MM.1S (cell line): ENCODE data around the gene TMSB4X.
A peak's percentile ranks its signal among the peaks of the same experiment; 100 is the strongest.

ENCODE experiments used
- DNase-seq: peaks from one replicate; pipeline ENCODE4 v3.0.0-alpha.2; 2015
- H2AFZ ChIP-seq: fragments of 300-600 bp; sonication (generic); 2 replicates; pipeline ENCODE4 v1.6.0; 2016; ENCODE audit warnings: antibody characterized with exemption, low read length
- H3F3A ChIP-seq: fragments of 300-600 bp; sonication (generic); 2 replicates; pipeline ENCODE4 v1.6.1; 2016; ENCODE audit warnings: mild to moderate bottlenecking, antibody characterized with exemption, low read length, moderate library complexity, mixed read lengths; ENCODE audit not compliant: insufficient read depth
- H3K27ac ChIP-seq: fragments of 300-600 bp; sonication (generic); 2 replicates; pipeline ENCODE4 v1.5.1; 2016; ENCODE audit warnings: mild to moderate bottlenecking, low read length
- H3K27me3 ChIP-seq: fragments of 300-600 bp; sonication (generic); replicated peaks from 2 replicates; pipeline ENCODE4 v1.6.0; 2016; ENCODE audit warnings: low read length; ENCODE audit not compliant: insufficient read depth
- H3K36me3 ChIP-seq: fragments of 300-600 bp; sonication (generic); replicated peaks from 2 replicates; pipeline ENCODE4 v1.6.1; 2016; ENCODE audit warnings: mild to moderate bottlenecking, low read length, mixed read lengths; ENCODE audit not compliant: insufficient read depth
- H3K4me1 ChIP-seq: fragments of 300-600 bp; sonication (generic); 2 replicates; pipeline ENCODE4 v1.6.1; 2016; ENCODE audit warnings: low read length, mixed read lengths
- H3K4me2 ChIP-seq: fragments of 300-600 bp; sonication (generic); 2 replicates; pipeline ENCODE4 v1.6.0; 2016; ENCODE audit warnings: low read depth, low read length
- H3K4me3 ChIP-seq: fragments of 300-600 bp; sonication (generic); 2 replicates; pipeline ENCODE4 v1.5.1; 2016; ENCODE audit warnings: low read length, mixed read lengths
- H3K79me2 ChIP-seq: fragments of 300-600 bp; sonication (generic); 2 replicates; pipeline ENCODE4 v1.6.1; 2016; ENCODE audit warnings: mixed run types, low read length, mixed read lengths
- H3K9ac ChIP-seq: fragments of 300-600 bp; sonication (generic); 2 replicates; pipeline ENCODE4 v1.6.1; 2016; ENCODE audit warnings: low read length, mixed read lengths
- H3K9me2 ChIP-seq: fragments of 300-600 bp; sonication (generic); replicated peaks from 2 replicates; pipeline ENCODE4 v1.6.1; 2016; ENCODE audit warnings: mild to moderate bottlenecking, low read length, mixed read lengths; ENCODE audit not compliant: insufficient read depth
- H3K9me3 ChIP-seq: fragments of 300-600 bp; sonication (generic); replicated peaks from 2 replicates; pipeline ENCODE4 v1.6.1; 2016; ENCODE audit warnings: mild to moderate bottlenecking, low read length, mixed read lengths; ENCODE audit not compliant: insufficient read depth
- H4K20me1 ChIP-seq: fragments of 300-600 bp; sonication (generic); 2 replicates; pipeline ENCODE4 v1.6.1; 2016; ENCODE audit warnings: mild to moderate bottlenecking, low read length, moderate library complexity, mixed read lengths; ENCODE audit not compliant: insufficient read depth
- CTCF ChIP-seq: fragments of 300-600 bp; sonication (generic); IDR thresholded peaks from 2 replicates; pipeline ENCODE4 v1.5.1; 2016; ENCODE audit warnings: antibody characterized with exemption, low read length, mixed read lengths
- EZH2 ChIP-seq: fragments of 300-600 bp; sonication (generic); optimal IDR thresholded peaks from 2 replicates; pipeline ENCODE3; 2017; ENCODE audit warnings: low read depth, mild to moderate bottlenecking, antibody characterized with exemption, low read length, mixed read lengths
- EZH2phosphoT487 ChIP-seq: fragments of 300-600 bp; sonication (generic); IDR thresholded peaks from 2 replicates; pipeline ENCODE4 v1.6.1; 2018; ENCODE audit warnings: antibody characterized with exemption, low read length

The TMSB4X gene

GRCh38 chrX:12985331-12985730 lies 10.4 kb downstream of the TMSB4X start:
- Histone ChIP-seq H3K9me2 (no peaks in the 10 kb centered on the region), H3K79me2 (no peaks in the 10 kb centered on the region), H3K4me2 (no peak overlapping the region), H3F3A (no peaks in the 10 kb centered on the region; the same call in none of the 2 replicates), H3K36me3 (no peaks in the 10 kb centered on the region), H3K27ac (no peak overlapping the region), H2AFZ (no peak overlapping the region), H4K20me1 (no peaks in the 10 kb centered on the region), H3K9ac (no peak overlapping the region), H3K4me1 (peaks cover 46% of the 10 kb centered on the region), H3K4me3 (no peak overlapping the region), H3K27me3 (no peaks in the 10 kb centered on the region), H3K9me3 (no peaks in the 10 kb centered on the region)
- DNase-seq = no peak
- no peak for TF ChIP-seq EZH2phosphoT487
- no peak for TF ChIP-seq EZH2
- no peak for TF ChIP-seq CTCF

GRCh38 chrX:12986164-12986779 lies 11.4 kb downstream of the TMSB4X start:
- Histone ChIP-seq H3F3A (no peaks in the 10 kb centered on the region; the same call in none of the 2 replicates), H3K27me3 (no peaks in the 10 kb centered on the region), H3K9me3 (no peaks in the 10 kb centered on the region), H3K79me2 (no peaks in the 10 kb centered on the region), H3K4me3 (no peak overlapping the region), H3K9ac (no peak overlapping the region), H2AFZ (no peak overlapping the region), H4K20me1 (no peaks in the 10 kb centered on the region), H3K9me2 (no peaks in the 10 kb centered on the region), H3K36me3 (no peaks in the 10 kb centered on the region), H3K4me2 (peak overlapping the region; percentile 15; the same call in 1 of the 2 replicates), H3K4me1 (peaks cover 42% of the 10 kb centered on the region), H3K27ac (peak overlapping the region; percentile 34; the same call in 1 of the 2 replicates)
- TF ChIP-seq EZH2phosphoT487 = no peak
- TF ChIP-seq EZH2 = no peak
- no peak for TF ChIP-seq CTCF
- no peak for DNase-seq

GRCh38 chrX:12986886-12987285 lies 12.0 kb downstream of the TMSB4X start:
- no peaks in the 10 kb centered on the region for H4K20me1 ChIP-seq
- peak overlapping the region; percentile 15; the same call in 1 of the 2 replicates for H3K4me2 ChIP-seq
- no peak overlapping the region for H2AFZ ChIP-seq
- no peak overlapping the region for H3K27ac ChIP-seq
- H3F3A ChIP-seq = no peaks in the 10 kb centered on the region; the same call in none of the 2 replicates
- no peaks in the 10 kb centered on the region for H3K27me3 ChIP-seq
- no peak overlapping the region for H3K4me3 ChIP-seq
- peaks cover 36% of the 10 kb centered on the region for H3K4me1 ChIP-seq
- no peaks in the 10 kb centered on the region for H3K36me3 ChIP-seq
- DNase-seq = no peak
- H3K9me2 ChIP-seq = no peaks in the 10 kb centered on the region
- H3K9me3 ChIP-seq = no peaks in the 10 kb centered on the region
- H3K79me2 ChIP-seq = no peaks in the 10 kb centered on the region
- no peak overlapping the region for H3K9ac ChIP-seq
- TF ChIP-seq EZH2phosphoT487 = no peak
- no peak for TF ChIP-seq EZH2

- Histone ChIP-seq H3K9me2 (no peaks in the 10 kb centered on the region), H2AFZ (no peak overlapping the region), H3K4me1 (peaks cover 34% of the 10 kb centered on the region), H3K27me3 (no peaks in the 10 kb centered on the region), H3K9ac (no peak overlapping the region), H3F3A (no peaks in the 10 kb centered on the region; the same call in none of the 2 replicates), H3K27ac (no peak overlapping the region), H3K4me2 (no peak overlapping the region), H3K79me2 (no peaks in the 10 kb centered on the region), H3K4me3 (no peak overlapping the region), H3K9me3 (no peaks in the 10 kb centered on the region), H3K36me3 (no peaks in the 10 kb centered on the region), H4K20me1 (no peaks in the 10 kb centered on the region)
- DNase-seq = no peak
- TF ChIP-seq CTCF (no peak), EZH2phosphoT487 (no peak), EZH2 (no peak)
These were observed 12.4 kb downstream of the TMSB4X start for GRCh38 chrX:12987340-12987739.
